22Rv1 (cell line): ENCODE data around the gene TCEA3.

Experiments
- ZFX ChIP-seq: fragments of 450-650 bp; IDR thresholded peaks from 2 replicates; pipeline ENCODE4 v1.6.1; 2017; ENCODE audit warnings: antibody characterized with exemption, borderline replicate concordance
- TF ChIP-seq, protein P1 (sequence below): fragments of 450-650 bp; IDR thresholded peaks from 2 replicates; pipeline ENCODE4 v1.5.1; 2017; ENCODE audit warnings: mild to moderate bottlenecking

- TF ChIP-seq, protein P1, sequence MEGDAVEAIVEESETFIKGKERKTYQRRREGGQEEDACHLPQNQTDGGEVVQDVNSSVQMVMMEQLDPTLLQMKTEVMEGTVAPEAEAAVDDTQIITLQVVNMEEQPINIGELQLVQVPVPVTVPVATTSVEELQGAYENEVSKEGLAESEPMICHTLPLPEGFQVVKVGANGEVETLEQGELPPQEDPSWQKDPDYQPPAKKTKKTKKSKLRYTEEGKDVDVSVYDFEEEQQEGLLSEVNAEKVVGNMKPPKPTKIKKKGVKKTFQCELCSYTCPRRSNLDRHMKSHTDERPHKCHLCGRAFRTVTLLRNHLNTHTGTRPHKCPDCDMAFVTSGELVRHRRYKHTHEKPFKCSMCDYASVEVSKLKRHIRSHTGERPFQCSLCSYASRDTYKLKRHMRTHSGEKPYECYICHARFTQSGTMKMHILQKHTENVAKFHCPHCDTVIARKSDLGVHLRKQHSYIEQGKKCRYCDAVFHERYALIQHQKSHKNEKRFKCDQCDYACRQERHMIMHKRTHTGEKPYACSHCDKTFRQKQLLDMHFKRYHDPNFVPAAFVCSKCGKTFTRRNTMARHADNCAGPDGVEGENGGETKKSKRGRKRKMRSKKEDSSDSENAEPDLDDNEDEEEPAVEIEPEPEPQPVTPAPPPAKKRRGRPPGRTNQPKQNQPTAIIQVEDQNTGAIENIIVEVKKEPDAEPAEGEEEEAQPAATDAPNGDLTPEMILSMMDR: no peak
- TF ChIP-seq ZFX: no peak
Observed at GRCh38 chr1:23428136-23428905, 3.8 kb upstream of the TCEA3 start.
